Immature natural killer cell (primary cell): Measurements from ENCODE around the gene GNB5. TPM values are rescaled to one million over a fixed set of nuclear protein-coding genes. Genes with fewer than 3 reads are reported as not detected.
"Not testable (repeated sequence)": the region's sequence is repeated elsewhere in the genome, so short reads cannot be mapped to it uniquely, and the experiment has no call there.

Source experiments
- DNase-seq, 3 donors: peaks; one replicate each; pipeline ENCODE4 v3.0.0; 2022; ENCODE audit warnings: mixed read lengths in 1 of 3
- H3K27ac Mint-ChIP-seq, 6 donors: one replicate each; pipeline ENCODE4 v1.8.0; 2020; ENCODE audit warnings: mixed read lengths in 6 of 6, mild to moderate bottlenecking in 5 of 6, inconsistent platforms in 4 of 6, moderate library complexity in 3 of 6
- H3K27me3 Mint-ChIP-seq, 3 donors: one replicate each; pipeline ENCODE4 v1.8.0; 2020 to 2021; ENCODE audit warnings: low read depth in 3 of 3, mild to moderate bottlenecking in 3 of 3, mixed read lengths in 3 of 3, moderate library complexity in 3 of 3, inconsistent platforms in 1 of 3
- H3K36me3 Mint-ChIP-seq, 3 donors: one replicate each; pipeline ENCODE4 v1.8.0; 2020; ENCODE audit warnings: mixed read lengths in 3 of 3, inconsistent platforms in 2 of 3, mild to moderate bottlenecking in 2 of 3
- H3K4me1 Mint-ChIP-seq, 2 donors: one replicate each; pipeline ENCODE4 v1.8.0; 2020; ENCODE audit warnings: inconsistent platforms in 2 of 2, mild to moderate bottlenecking in 2 of 2, mixed read lengths in 2 of 2, moderate library complexity in 1 of 2
- H3K4me3 Mint-ChIP-seq, 5 donors: one replicate each; pipeline ENCODE4 v1.8.0; 2020; ENCODE audit warnings: mild to moderate bottlenecking in 5 of 5, mixed read lengths in 5 of 5, inconsistent platforms in 3 of 5, moderate library complexity in 3 of 5
- H3K9me3 Mint-ChIP-seq, 6 donors: one replicate each; pipeline ENCODE4 v1.8.0; 2020; ENCODE audit warnings: mild to moderate bottlenecking in 6 of 6, mixed read lengths in 6 of 6, inconsistent platforms in 4 of 6, moderate library complexity in 3 of 6
- polyA plus RNA-seq, 3 donors: library from polyadenylated mRNA; unstranded; fragments of 300-500 nt; fragmentation: Illumina TruSeq; gene quantifications; one replicate each; pipeline ENCODE4 v1.2.3, GENCODE V29; 2021

The GNB5 gene
- polyA plus RNA-seq: 10 to 100 TPM; 19.0 to 23.6 (median 22.3) TPM

DNA sequence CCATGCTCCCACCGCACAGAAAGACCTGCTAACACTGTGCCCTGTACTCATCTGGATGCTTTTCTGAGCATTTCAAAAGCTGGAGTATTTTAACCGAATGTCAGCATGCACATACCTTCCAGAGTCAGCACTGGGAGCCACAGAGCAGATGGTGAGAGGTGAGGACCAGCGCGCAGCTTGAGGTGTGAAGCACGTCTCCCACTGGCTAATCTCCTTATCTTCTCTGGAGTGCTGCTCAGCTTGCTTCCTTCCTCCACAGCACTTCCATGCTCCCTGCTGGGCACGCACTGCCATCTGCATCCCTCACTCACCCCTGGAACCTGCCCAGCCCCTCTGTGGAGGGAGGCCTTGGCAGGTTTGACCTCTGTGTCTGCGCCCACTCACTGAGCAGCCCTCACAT, at the start of gene GNB5:
Gene GNB5 (minus strand): TSS at position 186 of the 400 bp plus-strand sequence. CDS start 6,716 bp downstream, outside the sequence.
- no peak for DNase-seq
- Mint-ChIP-seq H3K36me3 (no peaks in the 10 kb centered on the region), H3K27ac (peak within 1 kb of the TSS in 1 of 6 donors; percentile 68), H3K27me3 (peaks cover 0 to 2% (median 1%) of the 10 kb centered on the region in 3 donors), H3K9me3 (no peaks in the 10 kb centered on the region), H3K4me1 (no peaks in the 10 kb centered on the region), H3K4me3 (no peak within 1 kb of the TSS)

DNA sequence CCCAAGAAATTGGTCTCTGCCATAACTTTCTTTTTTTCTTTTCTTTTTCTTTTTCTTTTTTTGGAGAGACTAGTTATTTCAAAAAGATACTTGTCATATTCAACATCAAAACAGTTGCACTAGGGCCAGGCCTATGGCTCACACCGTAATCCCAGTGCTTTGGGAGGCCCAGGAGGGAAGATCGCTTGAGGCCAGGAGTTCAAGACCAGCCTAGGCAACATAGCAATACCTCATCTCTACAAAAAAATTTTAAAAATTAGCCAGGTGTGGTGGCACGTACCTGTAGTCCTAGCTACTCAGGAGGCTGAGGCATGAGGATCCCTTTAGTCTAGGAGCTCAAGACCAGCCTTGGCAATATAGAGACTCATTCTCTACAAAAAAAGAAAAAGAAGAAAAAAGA, 49.0 kb upstream of the GNB5 start:
- Mint-ChIP-seq H3K4me1 (peaks cover 0 to 4% of the 10 kb centered on the region in 2 donors), H3K4me3 (no peak overlapping the region), H3K27me3 (peaks cover 0 to 2% (median 0%) of the 10 kb centered on the region in 3 donors), H3K9me3 (no peaks in the 10 kb centered on the region), H3K27ac (no peak overlapping the region), H3K36me3 (no peaks in the 10 kb centered on the region)
- DNase-seq: no peak

DNA sequence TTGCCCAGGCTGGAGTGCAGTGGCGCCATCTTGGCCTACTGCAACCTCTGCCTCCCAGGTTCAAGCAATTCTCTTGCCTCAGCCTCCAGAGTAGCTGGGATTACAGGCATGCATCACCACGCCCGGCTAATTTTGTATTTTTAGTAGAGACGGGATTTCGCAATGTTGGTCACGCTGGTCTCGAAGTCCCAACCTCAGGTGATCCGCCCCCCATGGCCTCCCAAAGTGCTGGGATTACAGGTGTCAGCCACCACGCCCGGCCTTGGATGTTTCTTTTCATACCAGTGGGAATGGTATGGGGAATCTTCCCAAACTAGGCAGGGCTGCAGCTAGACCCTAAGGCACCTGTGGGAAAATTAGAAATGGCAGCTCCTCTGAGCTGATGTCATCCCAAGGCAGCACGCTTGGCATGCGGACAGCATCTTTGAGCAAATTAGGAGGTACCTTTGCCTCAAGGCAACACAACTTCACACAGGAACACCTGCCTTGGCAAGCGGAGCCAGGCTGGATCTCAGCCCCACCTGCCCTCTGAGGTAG, 47.9 kb upstream of the GNB5 start:
- H3K27ac Mint-ChIP-seq, H3K4me3 Mint-ChIP-seq, DNase-seq, H3K27me3 Mint-ChIP-seq, H3K36me3 Mint-ChIP-seq, H3K4me1 Mint-ChIP-seq, H3K9me3 Mint-ChIP-seq: not testable (repeated sequence)

DNA sequence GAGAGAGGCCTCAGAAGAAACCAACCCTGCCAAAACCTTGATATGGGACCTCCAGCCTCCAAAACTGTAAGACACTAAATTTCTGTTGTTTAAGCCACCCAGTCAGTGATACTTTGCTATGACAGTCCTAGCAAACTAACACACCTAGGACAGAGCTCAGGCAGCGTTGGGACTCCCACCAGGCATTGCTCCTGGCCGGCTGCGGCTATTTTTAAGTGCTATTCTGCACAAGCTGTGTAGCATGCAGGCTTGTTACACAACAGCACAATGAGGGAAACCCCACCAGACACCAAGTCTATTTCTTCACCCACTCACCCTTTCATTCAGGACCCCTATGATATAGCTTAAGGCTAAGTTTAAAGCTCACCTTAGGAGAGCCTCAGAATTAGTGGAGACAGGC, 47.0 kb upstream of the GNB5 start:
- no peaks in the 10 kb centered on the region for H3K36me3 Mint-ChIP-seq
- H3K4me3 Mint-ChIP-seq: no peak overlapping the region
- H3K27ac Mint-ChIP-seq: no peak overlapping the region
- peaks cover 0 to 3% (median 0%) of the 10 kb centered on the region in 3 donors for H3K27me3 Mint-ChIP-seq
- peaks cover 0 to 4% of the 10 kb centered on the region in 2 donors for H3K4me1 Mint-ChIP-seq
- DNase-seq: no peak
- no peaks in the 10 kb centered on the region for H3K9me3 Mint-ChIP-seq

DNA sequence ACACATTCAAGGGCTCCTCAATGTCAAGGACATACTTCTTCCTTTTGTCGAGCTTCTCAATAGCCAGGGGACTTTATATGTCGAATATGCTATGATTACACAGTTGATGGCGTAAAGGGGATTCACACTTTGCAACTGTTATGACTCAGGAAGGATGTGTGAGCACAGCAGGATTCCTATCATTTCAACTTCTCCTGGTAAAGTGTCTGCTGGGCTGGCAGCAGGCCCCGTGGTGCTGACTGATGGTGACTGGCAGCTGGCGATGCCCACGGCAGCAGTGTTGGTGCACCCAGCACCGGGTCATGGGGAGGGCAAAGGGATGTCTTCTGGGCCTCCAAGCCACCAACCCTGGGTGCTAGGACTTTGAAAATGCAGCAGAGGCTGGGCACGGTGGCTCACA, 44.8 kb upstream of the GNB5 start:
- H3K4me3 Mint-ChIP-seq: no peak overlapping the region
- H3K27me3 Mint-ChIP-seq: peaks cover 0 to 3% (median 0%) of the 10 kb centered on the region in 3 donors
- no peaks in the 10 kb centered on the region for H3K9me3 Mint-ChIP-seq
- no peak for DNase-seq
- no peaks in the 10 kb centered on the region for H3K36me3 Mint-ChIP-seq
- H3K4me1 Mint-ChIP-seq: peaks cover 0 to 2% of the 10 kb centered on the region in 2 donors
- no peak overlapping the region for H3K27ac Mint-ChIP-seq

DNA sequence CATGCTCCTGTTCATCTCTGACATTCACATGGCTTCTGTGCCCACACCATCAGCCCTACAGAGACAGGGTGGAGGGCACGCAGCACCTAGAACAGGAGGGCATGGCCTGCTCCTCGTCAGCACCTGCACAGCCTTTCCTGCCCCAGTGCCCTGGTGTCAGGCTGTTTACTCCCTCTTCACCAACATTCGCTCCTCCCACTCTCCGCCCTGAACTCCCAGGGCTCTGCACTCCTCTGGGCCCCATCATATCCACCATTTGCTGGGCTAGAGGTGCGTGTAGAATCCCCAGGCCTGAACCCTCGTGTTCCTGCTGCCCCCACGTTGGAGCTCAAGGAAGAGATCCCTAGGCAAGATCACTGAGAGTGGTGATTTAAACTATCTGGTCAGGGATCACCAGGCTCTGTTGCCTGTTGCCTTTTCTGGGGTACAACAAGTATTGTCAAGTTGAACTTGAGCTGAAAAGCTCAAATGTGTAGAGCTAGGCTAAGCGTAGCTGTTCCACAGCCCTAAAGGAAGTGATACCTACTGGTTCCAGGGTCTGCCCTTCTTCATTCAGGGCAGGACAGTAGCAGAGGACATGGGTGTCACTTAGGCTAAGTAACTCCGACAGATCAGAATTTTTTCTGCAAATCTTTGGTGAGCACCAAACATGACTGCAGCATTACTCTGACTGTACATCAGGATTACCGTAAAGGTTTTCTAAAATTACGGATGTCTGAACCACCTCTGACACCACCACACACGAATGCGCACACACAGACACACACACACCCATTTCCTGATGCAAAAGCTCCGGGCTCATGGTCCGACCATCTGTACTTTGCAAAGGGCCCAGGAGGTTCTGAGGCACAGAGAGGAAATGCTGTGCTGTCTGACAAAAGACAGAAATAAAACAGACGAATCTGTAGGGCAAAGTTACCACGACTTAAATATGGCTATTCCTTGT, 43.7 kb upstream of the GNB5 start:
- Mint-ChIP-seq H3K27ac (no peak overlapping the region), H3K4me3 (no peak overlapping the region), H3K36me3 (no peaks in the 10 kb centered on the region), H3K9me3 (no peaks in the 10 kb centered on the region), H3K27me3 (peaks cover 0 to 2% (median 0%) of the 10 kb centered on the region in 3 donors), H3K4me1 (peaks cover 0 to 2% of the 10 kb centered on the region in 2 donors)
- no peak for DNase-seq

DNA sequence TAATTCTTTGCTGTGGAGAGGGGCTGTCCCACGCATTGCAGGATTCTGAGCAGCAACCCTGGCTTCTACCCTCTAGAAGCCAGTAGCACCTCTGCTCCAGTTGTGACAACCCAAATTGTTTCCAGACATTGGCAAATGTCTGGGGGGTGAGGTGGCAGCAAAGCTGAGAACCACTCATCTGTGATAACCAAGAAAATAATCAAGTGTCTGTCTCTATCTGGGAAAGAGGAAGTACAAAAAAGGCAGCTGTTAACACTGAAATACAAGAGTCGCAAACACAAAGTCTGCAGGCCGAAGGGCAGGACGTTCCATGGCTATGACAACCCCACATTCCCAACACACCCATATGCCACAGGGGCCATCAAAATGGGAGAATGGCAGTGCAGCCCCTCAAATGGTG, 42.2 kb upstream of the GNB5 start:
- Mint-ChIP-seq H3K4me3 (no peak overlapping the region), H3K36me3 (no peaks in the 10 kb centered on the region), H3K9me3 (no peaks in the 10 kb centered on the region), H3K27ac (no peak overlapping the region), H3K27me3 (peaks cover 0 to 2% (median 0%) of the 10 kb centered on the region in 3 donors), H3K4me1 (peaks cover 0 to 2% of the 10 kb centered on the region in 2 donors)
- DNase-seq: no peak

DNA sequence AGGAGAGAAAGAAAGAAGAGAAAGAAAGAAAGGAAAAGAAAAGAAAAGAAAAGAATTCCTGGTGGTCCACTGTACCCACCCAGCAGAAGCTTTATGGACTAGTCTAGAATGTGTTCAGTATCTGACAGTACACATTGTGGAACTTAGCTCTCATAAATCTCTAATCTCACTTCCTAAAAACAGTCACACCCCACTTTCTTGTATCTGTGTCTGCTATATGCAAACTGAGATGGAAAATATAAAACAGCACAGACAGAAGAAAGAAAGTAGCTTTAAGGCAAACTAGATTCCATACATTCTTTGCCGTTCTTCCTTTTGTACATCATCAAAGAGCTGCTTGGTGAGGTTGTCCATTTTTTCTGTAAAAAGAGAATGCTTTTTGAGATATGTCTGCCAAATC, 41.1 kb upstream of the GNB5 start:
- Mint-ChIP-seq H3K9me3 (no peaks in the 10 kb centered on the region), H3K4me1 (peaks cover 0 to 2% of the 10 kb centered on the region in 2 donors), H3K4me3 (no peak overlapping the region), H3K27ac (no peak overlapping the region), H3K36me3 (no peaks in the 10 kb centered on the region), H3K27me3 (peaks cover 0 to 2% (median 0%) of the 10 kb centered on the region in 3 donors)
- no peak for DNase-seq

DNA sequence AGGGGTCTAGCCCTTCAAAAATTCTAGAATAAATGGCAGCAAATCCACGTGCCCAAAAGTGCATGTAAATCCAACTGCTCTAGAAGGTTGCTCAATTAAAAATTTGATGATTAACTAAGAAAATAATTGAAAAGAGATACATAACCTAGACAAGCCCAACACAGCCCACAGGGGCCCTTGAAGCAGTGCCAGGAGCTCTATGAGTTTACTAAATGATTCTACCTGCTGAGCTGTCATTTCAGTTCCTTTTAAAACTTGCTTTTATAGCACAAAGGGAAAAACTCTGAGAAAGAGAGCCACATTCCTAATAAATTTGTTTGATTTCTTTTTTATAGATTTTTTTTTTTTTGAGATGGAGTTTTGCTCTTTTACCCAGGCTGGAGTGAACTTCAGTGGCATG, 38.9 kb upstream of the GNB5 start:
- H3K27me3 Mint-ChIP-seq: peaks cover 0 to 2% (median 0%) of the 10 kb centered on the region in 3 donors
- H3K4me3 Mint-ChIP-seq: no peak overlapping the region
- no peaks in the 10 kb centered on the region for H3K4me1 Mint-ChIP-seq
- H3K9me3 Mint-ChIP-seq: no peaks in the 10 kb centered on the region
- no peak for DNase-seq
- no peaks in the 10 kb centered on the region for H3K36me3 Mint-ChIP-seq
- H3K27ac Mint-ChIP-seq: no peak overlapping the region

DNA sequence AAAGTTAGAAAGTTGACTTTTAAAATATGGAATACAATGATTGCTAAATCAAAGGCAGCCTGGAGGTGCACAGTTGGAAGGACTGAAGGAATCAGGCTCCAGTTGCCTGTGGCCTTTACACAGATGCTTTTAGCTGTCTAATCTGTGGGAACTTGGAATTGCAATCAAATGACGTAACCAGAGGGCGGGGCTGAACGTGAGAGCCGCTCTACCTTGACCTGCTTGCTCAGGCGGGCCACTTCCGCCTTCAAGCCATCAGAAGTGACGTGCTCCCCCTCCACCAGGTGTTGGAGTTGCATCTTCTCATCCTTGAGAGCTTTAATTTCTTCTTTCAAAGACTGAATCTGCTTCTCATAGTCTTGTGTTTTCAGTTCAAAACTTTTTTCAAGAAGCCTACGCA, 37.7 kb upstream of the GNB5 start:
- Mint-ChIP-seq H3K36me3 (no peaks in the 10 kb centered on the region), H3K9me3 (no peaks in the 10 kb centered on the region), H3K27me3 (peaks cover 0 to 2% (median 0%) of the 10 kb centered on the region in 3 donors), H3K27ac (no peak overlapping the region), H3K4me1 (no peaks in the 10 kb centered on the region), H3K4me3 (no peak overlapping the region)
- no peak for DNase-seq

DNA sequence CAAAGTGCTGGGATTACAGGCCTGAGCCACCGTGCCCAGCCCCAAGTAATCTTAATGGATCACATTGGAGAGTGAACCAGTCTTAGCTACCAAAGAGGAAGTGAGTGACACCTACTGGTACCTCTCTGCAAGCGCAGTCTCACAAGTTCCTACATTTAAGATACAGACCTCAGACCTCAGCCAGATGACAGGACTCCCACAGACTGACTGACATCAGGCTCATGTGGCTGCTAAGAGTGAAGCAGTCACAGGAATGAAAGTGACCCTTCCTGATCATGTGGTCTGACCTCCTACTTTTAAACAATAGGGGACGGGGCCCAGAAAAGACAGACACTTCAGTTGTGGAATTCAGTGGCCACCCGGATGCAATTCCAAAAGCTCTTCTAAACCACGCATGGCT, 36.3 kb upstream of the GNB5 start:
- H3K4me1 Mint-ChIP-seq: no peaks in the 10 kb centered on the region
- H3K4me3 Mint-ChIP-seq: no peak overlapping the region
- peak; percentile 49 to 66 (median 57) for DNase-seq
- peak overlapping the region in 1 of 6 donors; percentile 51 for H3K27ac Mint-ChIP-seq
- no peaks in the 10 kb centered on the region for H3K9me3 Mint-ChIP-seq
- no peaks in the 10 kb centered on the region for H3K27me3 Mint-ChIP-seq
- H3K36me3 Mint-ChIP-seq: no peaks in the 10 kb centered on the region

DNA sequence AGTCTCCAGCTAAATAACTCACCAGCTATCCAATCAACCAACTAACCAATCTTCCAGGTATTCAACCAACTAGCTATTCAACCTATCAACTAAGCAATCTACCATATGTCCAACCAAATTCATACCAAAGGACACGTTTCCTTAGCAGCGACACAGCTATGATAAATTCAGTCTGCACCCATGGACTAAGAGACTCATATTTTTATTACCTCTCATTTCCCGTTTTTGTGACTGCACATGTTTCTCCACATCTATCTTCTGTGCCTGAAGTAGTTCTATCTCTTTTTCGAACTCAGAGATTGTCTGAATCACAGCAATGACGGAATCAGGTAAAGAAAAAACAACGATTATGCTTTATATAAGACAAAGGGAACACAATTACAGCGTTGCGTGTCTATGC, 34.0 kb upstream of the GNB5 start:
- Mint-ChIP-seq H3K27me3 (no peaks in the 10 kb centered on the region), H3K27ac (no peak overlapping the region), H3K9me3 (no peaks in the 10 kb centered on the region), H3K4me1 (peaks cover 16 to 17% of the 10 kb centered on the region in 2 donors), H3K36me3 (peaks cover 0 to 3% (median 0%) of the 10 kb centered on the region in 3 donors), H3K4me3 (no peak overlapping the region)
- no peak for DNase-seq

DNA sequence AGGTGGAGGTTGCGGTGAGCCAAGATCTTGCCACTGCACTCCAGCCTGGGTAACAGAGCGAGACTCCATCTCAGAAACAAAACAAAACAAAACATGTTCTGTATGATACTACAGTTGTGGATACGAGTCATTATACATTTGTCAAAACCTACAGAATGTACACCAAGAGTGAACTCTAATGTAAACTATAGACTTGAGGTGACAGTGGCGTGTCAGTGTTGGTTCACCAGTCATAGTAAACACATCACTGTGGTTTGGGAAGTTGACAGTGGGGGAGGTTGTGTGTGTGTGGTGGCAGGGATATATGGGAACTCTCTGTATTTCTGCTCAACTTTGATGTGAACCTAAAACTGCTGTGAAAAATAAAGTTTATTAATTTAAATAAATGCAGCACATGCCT, 33.0 kb upstream of the GNB5 start:
- Mint-ChIP-seq H3K4me3 (no peak overlapping the region), H3K9me3 (no peaks in the 10 kb centered on the region), H3K4me1 (peaks cover 17 to 18% of the 10 kb centered on the region in 2 donors), H3K27ac (no peak overlapping the region), H3K27me3 (no peaks in the 10 kb centered on the region), H3K36me3 (peaks cover 0 to 3% (median 0%) of the 10 kb centered on the region in 3 donors)
- no peak for DNase-seq

DNA sequence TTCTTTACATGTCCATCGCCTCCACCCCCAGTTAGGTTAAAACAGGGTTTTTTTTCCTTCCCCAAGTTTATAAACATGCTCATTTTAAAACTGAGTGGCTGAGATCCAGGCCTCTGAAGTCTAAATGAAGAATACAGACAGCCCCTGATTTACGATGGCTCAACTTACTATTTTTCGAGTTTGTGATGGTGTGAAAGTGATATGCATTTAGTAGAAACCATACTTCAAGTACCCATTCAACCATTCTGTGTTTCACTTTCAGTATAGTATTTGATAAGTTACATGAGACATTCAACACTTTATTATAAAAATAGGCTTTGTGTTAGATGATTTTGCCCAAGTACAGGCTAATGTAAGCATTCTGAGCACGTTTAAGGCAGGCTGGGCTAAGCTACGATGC, 30.5 kb upstream of the GNB5 start:
- Mint-ChIP-seq H3K36me3 (peaks cover 0 to 3% (median 0%) of the 10 kb centered on the region in 3 donors), H3K27me3 (no peaks in the 10 kb centered on the region), H3K9me3 (no peaks in the 10 kb centered on the region), H3K27ac (peak overlapping the region; percentile 54 to 91 (median 90)), H3K4me3 (peak overlapping the region; percentile 70 to 84 (median 75)), H3K4me1 (peaks cover 17 to 18% of the 10 kb centered on the region in 2 donors)
- DNase-seq: peak in 1 of 3 donors; percentile 24
